22Rv1 (cell line): ENCODE data around the gene ACAP2.

Experiments
- CTCF ChIP-seq: fragments of 450-650 bp; IDR thresholded peaks from 2 replicates; pipeline ENCODE4 v1.5.1; 2017; ENCODE audit warnings: mild to moderate bottlenecking
- ZFX ChIP-seq: fragments of 450-650 bp; IDR thresholded peaks from 2 replicates; pipeline ENCODE4 v1.6.1; 2017; ENCODE audit warnings: antibody characterized with exemption, borderline replicate concordance

GRCh38 chr3:195286115-195286872 lies 156.5 kb downstream of the ACAP2 start:
- TF ChIP-seq CTCF (no peak), ZFX (no peak)
